ENCODE measurements around the gene C2CD4C.
"Not testable (repeated sequence)": the region's sequence is repeated elsewhere in the genome, so short reads cannot be mapped to it uniquely, and the experiment has no call there.

Gene C2CD4C

GRCh38 chr19:368630-369024 is 40.3 kb downstream of the C2CD4C start:
- Histone ChIP-seq H3K36me3 (ENCODE audit: insufficient read depth, low read length) (no peaks in the 10 kb centered on the region), H2AFZ (ENCODE audit: low read length, unreplicated experiment) (no peak overlapping the region), H3K4me1 (ENCODE audit: control insufficient read depth, insufficient read depth, low read length, unreplicated experiment) (no peaks in the 10 kb centered on the region), H3K79me2 (ENCODE audit: control insufficient read depth, insufficient read depth, low read length, unreplicated experiment) (no peaks in the 10 kb centered on the region), H3K27me3 (ENCODE audit: insufficient read depth, low read length) (peaks cover 42% of the 10 kb centered on the region; the same call in 1 of the 2 replicates), H3K4me3 (ENCODE audit: low read depth, low read length) (no peak overlapping the region), H3K27ac (ENCODE audit: low read depth, low read length) (no peak overlapping the region)

GRCh38 chr19:367963-368629 is 40.9 kb downstream of the C2CD4C start:
- H3K4me1 ChIP-seq (ENCODE audit: control insufficient read depth, insufficient read depth, low read length, unreplicated experiment): no peaks in the 10 kb centered on the region
- no peaks in the 10 kb centered on the region for H3K79me2 ChIP-seq (ENCODE audit: control insufficient read depth, insufficient read depth, low read length, unreplicated experiment)
- H2AFZ ChIP-seq (ENCODE audit: low read length, unreplicated experiment): no peak overlapping the region
- H3K27ac ChIP-seq (ENCODE audit: low read depth, low read length): no peak overlapping the region
- H3K36me3 ChIP-seq (ENCODE audit: insufficient read depth, low read length): no peaks in the 10 kb centered on the region
- peaks cover 39% of the 10 kb centered on the region; the same call in 1 of the 2 replicates for H3K27me3 ChIP-seq (ENCODE audit: insufficient read depth, low read length)
- no peak overlapping the region for H3K4me3 ChIP-seq (ENCODE audit: low read depth, low read length)

- Histone ChIP-seq H2AFZ (ENCODE audit: low read length, unreplicated experiment) (no peak overlapping the region), H3K27ac (ENCODE audit: low read depth, low read length) (no peak overlapping the region), H3K4me3 (ENCODE audit: low read depth, low read length) (no peak overlapping the region), H3K27me3 (ENCODE audit: insufficient read depth, low read length) (peaks cover 34% of the 10 kb centered on the region; the same call in 1 of the 2 replicates), H3K79me2 (ENCODE audit: control insufficient read depth, insufficient read depth, low read length, unreplicated experiment) (no peaks in the 10 kb centered on the region), H3K4me1 (ENCODE audit: control insufficient read depth, insufficient read depth, low read length, unreplicated experiment) (no peaks in the 10 kb centered on the region), H3K36me3 (ENCODE audit: insufficient read depth, low read length) (no peaks in the 10 kb centered on the region)
Measured at GRCh38 chr19:367561-367960, 41.4 kb downstream of the C2CD4C start.

- Histone ChIP-seq H3K79me2 (ENCODE audit: control insufficient read depth, insufficient read depth, low read length, unreplicated experiment) (no peaks in the 10 kb centered on the region), H3K4me3 (ENCODE audit: low read depth, low read length) (no peak overlapping the region), H3K4me1 (ENCODE audit: control insufficient read depth, insufficient read depth, low read length, unreplicated experiment) (no peaks in the 10 kb centered on the region), H3K36me3 (ENCODE audit: insufficient read depth, low read length) (no peaks in the 10 kb centered on the region), H3K27me3 (ENCODE audit: insufficient read depth, low read length) (peaks cover 28% of the 10 kb centered on the region; the same call in 1 of the 2 replicates), H2AFZ (ENCODE audit: low read length, unreplicated experiment) (no peak overlapping the region), H3K27ac (ENCODE audit: low read depth, low read length) (no peak overlapping the region)
Measured at GRCh38 chr19:366951-367350, 42.0 kb downstream of the C2CD4C start.

- Histone ChIP-seq H3K27ac (ENCODE audit: low read depth, low read length) (no peak overlapping the region), H3K4me1 (ENCODE audit: control insufficient read depth, insufficient read depth, low read length, unreplicated experiment) (no peaks in the 10 kb centered on the region), H3K36me3 (ENCODE audit: insufficient read depth, low read length) (no peaks in the 10 kb centered on the region), H3K27me3 (ENCODE audit: insufficient read depth, low read length) (peaks cover 25% of the 10 kb centered on the region; the same call in 1 of the 2 replicates), H2AFZ (ENCODE audit: low read length, unreplicated experiment) (no peak overlapping the region), H3K4me3 (ENCODE audit: low read depth, low read length) (no peak overlapping the region), H3K79me2 (ENCODE audit: control insufficient read depth, insufficient read depth, low read length, unreplicated experiment) (no peaks in the 10 kb centered on the region)
Measured at GRCh38 chr19:366205-366783, 42.7 kb downstream of the C2CD4C start.

- H3K27me3 ChIP-seq (ENCODE audit: insufficient read depth, low read length): peaks cover 25% of the 10 kb centered on the region; the same call in 1 of the 2 replicates
- no peaks in the 10 kb centered on the region for H3K4me1 ChIP-seq (ENCODE audit: control insufficient read depth, insufficient read depth, low read length, unreplicated experiment)
Measured at GRCh38 chr19:364496-365287, 44.3 kb downstream of the C2CD4C start.

GRCh38 chr19:362683-363082 is 46.3 kb downstream of the C2CD4C start:
- Histone ChIP-seq H3K4me1 (ENCODE audit: control insufficient read depth, insufficient read depth, low read length, unreplicated experiment) (no peaks in the 10 kb centered on the region), H3K27ac (ENCODE audit: low read depth, low read length) (no peak overlapping the region), H3K4me3 (ENCODE audit: low read depth, low read length) (no peak overlapping the region), H3K36me3 (ENCODE audit: insufficient read depth, low read length) (no peaks in the 10 kb centered on the region), H3K27me3 (ENCODE audit: insufficient read depth, low read length) (0 out of 2 replicates have a peak, but pooled peaks cover 11% of the 10 kb centered on the region), H2AFZ (ENCODE audit: low read length, unreplicated experiment) (no peak overlapping the region), H3K79me2 (ENCODE audit: control insufficient read depth, insufficient read depth, low read length, unreplicated experiment) (no peaks in the 10 kb centered on the region)

More at GRCh38 chr19:364496-365287, 44.3 kb downstream of the C2CD4C start:
- Histone ChIP-seq H3K4me3 (ENCODE audit: low read depth, low read length) (no peak overlapping the region), H3K27ac (ENCODE audit: low read depth, low read length) (no peak overlapping the region), H3K36me3 (ENCODE audit: insufficient read depth, low read length) (no peaks in the 10 kb centered on the region), H2AFZ (ENCODE audit: low read length, unreplicated experiment) (no peak overlapping the region), H3K79me2 (ENCODE audit: control insufficient read depth, insufficient read depth, low read length, unreplicated experiment) (no peaks in the 10 kb centered on the region)

GRCh38 chr19:362154-362553 is 46.8 kb downstream of the C2CD4C start:
- H3K27me3 ChIP-seq (ENCODE audit: insufficient read depth, low read length): 0 out of 2 replicates have a peak, but pooled peaks cover 6% of the 10 kb centered on the region
- no peak overlapping the region for H2AFZ ChIP-seq (ENCODE audit: low read length, unreplicated experiment)
- H3K36me3 ChIP-seq (ENCODE audit: insufficient read depth, low read length): no peaks in the 10 kb centered on the region
- H3K4me1 ChIP-seq (ENCODE audit: control insufficient read depth, insufficient read depth, low read length, unreplicated experiment): no peaks in the 10 kb centered on the region
- H3K4me3 ChIP-seq (ENCODE audit: low read depth, low read length): no peak overlapping the region
- H3K79me2 ChIP-seq (ENCODE audit: control insufficient read depth, insufficient read depth, low read length, unreplicated experiment): no peaks in the 10 kb centered on the region
- no peak overlapping the region for H3K27ac ChIP-seq (ENCODE audit: low read depth, low read length)

GRCh38 chr19:359653-359925 is 49.4 kb downstream of the C2CD4C start:
- H3K27me3 ChIP-seq (ENCODE audit: insufficient read depth, low read length): no peaks in the 10 kb centered on the region
- H3K4me1 ChIP-seq (ENCODE audit: control insufficient read depth, insufficient read depth, low read length, unreplicated experiment): no peaks in the 10 kb centered on the region
- H3K27ac ChIP-seq (ENCODE audit: low read depth, low read length): no peak overlapping the region
- H3K36me3 ChIP-seq (ENCODE audit: insufficient read depth, low read length): no peaks in the 10 kb centered on the region
- H3K79me2 ChIP-seq (ENCODE audit: control insufficient read depth, insufficient read depth, low read length, unreplicated experiment): no peaks in the 10 kb centered on the region
- no peak overlapping the region for H3K4me3 ChIP-seq (ENCODE audit: low read depth, low read length)
- H2AFZ ChIP-seq (ENCODE audit: low read length, unreplicated experiment): no peak overlapping the region

- not testable (repeated sequence) for H2AFZ ChIP-seq (ENCODE audit: low read length, unreplicated experiment); H3K79me2 ChIP-seq (ENCODE audit: control insufficient read depth, insufficient read depth, low read length, unreplicated experiment); H3K4me1 ChIP-seq (ENCODE audit: control insufficient read depth, insufficient read depth, low read length, unreplicated experiment); H3K27me3 ChIP-seq (ENCODE audit: insufficient read depth, low read length); H3K4me3 ChIP-seq (ENCODE audit: low read depth, low read length); H3K27ac ChIP-seq (ENCODE audit: low read depth, low read length); H3K36me3 ChIP-seq (ENCODE audit: insufficient read depth, low read length)
Measured at GRCh38 chr19:355536-355935, 53.4 kb downstream of the C2CD4C start.
